Heart left ventricle (tissue), 16 donors: ENCODE data around the gene AGA. TPM values are rescaled to one million over a fixed set of nuclear protein-coding genes. Genes with fewer than 3 reads are reported as not detected.

Experiments used
- ATAC-seq, 4 donors: fragments of 200-7000 bp; cut with Tn5 transposase; one replicate each; pipeline ENCODE4 v1.9.1; 2020 to 2022; ENCODE audit warnings: moderate library complexity in 4 of 4, mild to moderate bottlenecking in 3 of 4, moderate number of reproducible peaks in 1 of 4
- DNase-seq, 5 donors: peaks; one replicate each; pipeline ENCODE4 v3.0.0-alpha.2; 2020
- H3K27ac ChIP-seq, 12 donors: fragments of 200-600 bp; sonication (generic) in 4 of 12; one replicate each; pipeline versions ENCODE4 v1.5.0 to v1.8.0; 2016 to 2022; ENCODE audit warnings: mild to moderate bottlenecking in 2 of 12
- H3K27me3 ChIP-seq, 9 donors: fragments of 200-600 bp; sonication (generic) in 2 of 9; one replicate each; pipeline versions ENCODE4 v1.5.1 to v1.8.0; 2016 to 2022; ENCODE audit warnings: mild to moderate bottlenecking in 3 of 9
- H3K36me3 ChIP-seq, 9 donors: fragments of 200-600 bp; sonication (generic) in 2 of 9; one replicate each; pipeline versions ENCODE4 v1.5.0 to v1.8.0; 2018 to 2022; ENCODE audit warnings: mild to moderate bottlenecking in 2 of 9
- H3K4me1 ChIP-seq, 12 donors: fragments of 200-600 bp; sonication (generic) in 4 of 12; one replicate each; pipeline versions ENCODE4 v1.5.0 to v1.8.0; 2016 to 2022; ENCODE audit warnings: mild to moderate bottlenecking in 3 of 12
- H3K4me3 ChIP-seq, 12 donors: fragments of 200-600 bp; sonication (generic) in 4 of 12; one replicate each; pipeline versions ENCODE4 v1.5.0 to v1.8.0; 2017 to 2022; ENCODE audit warnings: mild to moderate bottlenecking in 9 of 12, moderate library complexity in 4 of 12
- H3K9me3 ChIP-seq, 12 donors: fragments of 200-600 bp; sonication (generic) in 4 of 12; one replicate each; pipeline versions ENCODE4 v1.5.0 to v1.8.0; 2016 to 2022; ENCODE audit warnings: mild to moderate bottlenecking in 1 of 12
- POLR2A ChIP-seq, 2 donors: fragments of 450-650 bp; IDR thresholded peaks; one replicate each; pipeline ENCODE4 v1.6.1; 2017; ENCODE audit warnings: antibody characterized with exemption in 2 of 2, mild to moderate bottlenecking in 2 of 2, moderate library complexity in 2 of 2
- WGBS, 4 donors: extraction: QIAGEN DNeasy Blood & Tissue Kit in 2 of 4; methylation state at CpG; one replicate each; pipeline versions ENCODE4 v1.1.5 to v1.1.7; 2013 to 2018; 5-methylcytosine and 5-hydroxymethylcytosine counted together
- intact Hi-C, 10 donors: fragments of 100-400 bp; cut with DNase I; formaldehyde crosslinking; loops; one replicate each; pipeline versions ENCODE4 v1.11.1 to v1.14.2; 2022
- polyA plus RNA-seq, 2 donors: library from polyadenylated mRNA; stranded (reverse); fragments of 200-250 nt; gene quantifications; one replicate each; pipeline ENCODE4 v1.2.3, GENCODE V29; 2013
- total RNA-seq, 9 donors: library from RNA; depleted of rRNA in 2 of 9; stranded (reverse); fragments of >200 nt in 2 of 9; fragmentation: NEBNext Ultra II Directional in 3 of 9; extraction: Animal tissue kit (Norgen Biotek cat#: 25700) in 3 of 9; gene quantifications; one replicate each; pipeline versions ENCODE4 v1.1.0 to v1.2.4, GENCODE V29; 2016 to 2023
- TF ChIP-seq, protein P1 (sequence below), 12 donors: fragments of 200-600 bp; sonication (generic) in 4 of 12; IDR thresholded peaks; one replicate each; pipeline versions ENCODE4 v1.5.0 to v1.8.0; 2018 to 2022; ENCODE audit warnings: antibody characterized with exemption in 12 of 12, mild to moderate bottlenecking in 5 of 12
- donor health status: ischemic (EF 13 %, LVEDD 7.1; RV severe dilation, severe dysfunction).
- donor health status: healthy with polysubstance abuse.
- donor health status: DM: no; HTN: yes; CAD: no.
- donor health status: DM: no; HTN: no; CAD: no.
- donor health status: ischemic (EF 25% LVEDD 6.9; RV normal size, moderate dysfunction).
- donor health status: ischemic (EF 25% LVEDD 5.7; RV mildly dilated, moderate dysfunction).
- donor health status: healthy.
- donor health status: DM: yes; HTN: yes; CAD: no.
- donor health status: ischemic (EF 35%, LVEDD 5.7; RV mildly dilated, moderate dysfunction).
- donor health status: nonischemic (EF 11% LVEDD 7.7; RV severe dilation, severe dysfunction).
- donor health status: DM: yes; HTN: yes; CAD: no.
- donor health status: PGD.
- donor health status: ischemic (EF 29% LVEDD 5.4; RV normal size, mild dysfunction).
- donor health status: nonischemic (EF 23%, LVEDD 6.1; RV moderate dilation, normal function).

Gene AGA
- total and polyA plus RNA-seq, 11 donors, result 3.8 to 13.4 (median 8.0) TPM

DNA sequence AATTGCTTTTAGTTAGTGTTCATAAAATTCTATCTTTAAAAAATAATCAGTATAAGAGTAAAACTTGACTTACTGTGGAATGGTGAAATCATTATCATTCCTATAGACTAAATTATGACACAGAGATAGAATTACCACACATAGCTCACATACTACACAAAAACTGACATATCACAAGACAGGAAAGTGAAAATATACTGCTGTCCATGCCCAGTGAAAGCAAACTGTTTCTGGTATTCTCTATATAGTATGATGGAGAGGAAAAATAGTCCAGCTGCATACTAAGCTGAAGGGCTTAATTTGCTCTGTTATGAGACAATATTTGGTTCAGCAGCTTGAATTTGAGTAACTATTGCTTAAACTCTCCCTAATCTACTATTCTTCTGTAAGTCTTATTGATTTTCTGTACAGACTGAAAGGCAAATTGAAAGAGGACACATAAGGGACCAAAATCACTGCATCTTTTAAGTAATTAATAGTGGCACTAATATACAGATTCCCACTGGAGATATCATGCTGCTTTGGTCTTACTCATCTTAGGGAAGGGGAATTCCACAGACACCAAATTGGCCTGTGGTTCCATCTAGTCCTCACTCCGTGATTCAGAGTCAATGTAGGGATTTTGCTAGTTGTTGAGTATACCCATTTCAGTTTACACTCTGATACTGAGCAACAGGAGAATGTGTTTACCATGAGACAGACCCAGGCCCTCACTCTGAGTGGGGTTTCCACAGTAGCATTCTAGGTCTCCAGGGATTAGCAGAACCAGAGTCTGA is 47.4 kb upstream of the AGA start:
- H3K9me3 ChIP-seq, result no peaks in the 10 kb centered on the region
- no peak overlapping the region for H3K4me3 ChIP-seq
- H3K27me3 ChIP-seq, result no peaks in the 10 kb centered on the region
- 82 to 96% (median 92%) methylated on average over 1 of the region's 1 CpG for WGBS, 4 donors
- intact Hi-C loops, result no loop called here
- no peak for DNase-seq
- TF ChIP-seq POLR2A (IDR thresholded peaks at IDR 0.05), result no peak
- TF ChIP-seq, protein P1, sequence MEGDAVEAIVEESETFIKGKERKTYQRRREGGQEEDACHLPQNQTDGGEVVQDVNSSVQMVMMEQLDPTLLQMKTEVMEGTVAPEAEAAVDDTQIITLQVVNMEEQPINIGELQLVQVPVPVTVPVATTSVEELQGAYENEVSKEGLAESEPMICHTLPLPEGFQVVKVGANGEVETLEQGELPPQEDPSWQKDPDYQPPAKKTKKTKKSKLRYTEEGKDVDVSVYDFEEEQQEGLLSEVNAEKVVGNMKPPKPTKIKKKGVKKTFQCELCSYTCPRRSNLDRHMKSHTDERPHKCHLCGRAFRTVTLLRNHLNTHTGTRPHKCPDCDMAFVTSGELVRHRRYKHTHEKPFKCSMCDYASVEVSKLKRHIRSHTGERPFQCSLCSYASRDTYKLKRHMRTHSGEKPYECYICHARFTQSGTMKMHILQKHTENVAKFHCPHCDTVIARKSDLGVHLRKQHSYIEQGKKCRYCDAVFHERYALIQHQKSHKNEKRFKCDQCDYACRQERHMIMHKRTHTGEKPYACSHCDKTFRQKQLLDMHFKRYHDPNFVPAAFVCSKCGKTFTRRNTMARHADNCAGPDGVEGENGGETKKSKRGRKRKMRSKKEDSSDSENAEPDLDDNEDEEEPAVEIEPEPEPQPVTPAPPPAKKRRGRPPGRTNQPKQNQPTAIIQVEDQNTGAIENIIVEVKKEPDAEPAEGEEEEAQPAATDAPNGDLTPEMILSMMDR (IDR thresholded peaks at IDR 0.05), result no peak
- no peak overlapping the region for H3K27ac ChIP-seq
- H3K36me3 ChIP-seq, result no peaks in the 10 kb centered on the region
- H3K4me1 ChIP-seq, result no peaks in the 10 kb centered on the region
- ATAC-seq, result no peak

DNA sequence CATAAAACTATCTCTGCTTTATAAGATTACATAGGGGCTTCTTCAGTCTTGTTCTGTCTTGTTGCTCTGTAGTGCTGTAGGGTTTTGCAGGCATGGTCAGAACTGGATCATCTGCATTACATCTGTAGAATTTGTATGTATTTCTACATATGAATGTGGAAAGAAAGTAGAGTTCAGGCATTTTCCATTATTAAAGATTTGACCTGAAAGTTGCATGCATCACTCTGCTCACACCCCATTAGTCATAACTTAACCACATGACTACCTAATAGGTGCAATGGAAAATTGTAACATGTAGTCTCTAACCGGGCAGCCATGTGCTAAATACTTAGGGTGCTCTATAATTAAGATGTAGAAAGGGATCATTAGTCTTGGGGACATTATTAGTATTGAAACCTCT is 45.7 kb upstream of the AGA start:
- intact Hi-C loops, result no loop called here
- no peaks in the 10 kb centered on the region for H3K27me3 ChIP-seq
- WGBS, 4 donors, result 87 to 100% (median 94%) methylated on average over 1 of the region's 1 CpG
- H3K27ac ChIP-seq, result no peak overlapping the region
- DNase-seq (no peak), ATAC-seq (no peak)
- H3K4me1 ChIP-seq, result peaks cover 0 to 5% (median 0%) of the 10 kb centered on the region in 12 donors
- no peak for TF ChIP-seq POLR2A (IDR thresholded peaks at IDR 0.05)
- TF ChIP-seq, protein P1 (IDR thresholded peaks at IDR 0.05), result no peak
- no peaks in the 10 kb centered on the region for H3K36me3 ChIP-seq
- no peak overlapping the region for H3K4me3 ChIP-seq
- no peaks in the 10 kb centered on the region for H3K9me3 ChIP-seq

DNA sequence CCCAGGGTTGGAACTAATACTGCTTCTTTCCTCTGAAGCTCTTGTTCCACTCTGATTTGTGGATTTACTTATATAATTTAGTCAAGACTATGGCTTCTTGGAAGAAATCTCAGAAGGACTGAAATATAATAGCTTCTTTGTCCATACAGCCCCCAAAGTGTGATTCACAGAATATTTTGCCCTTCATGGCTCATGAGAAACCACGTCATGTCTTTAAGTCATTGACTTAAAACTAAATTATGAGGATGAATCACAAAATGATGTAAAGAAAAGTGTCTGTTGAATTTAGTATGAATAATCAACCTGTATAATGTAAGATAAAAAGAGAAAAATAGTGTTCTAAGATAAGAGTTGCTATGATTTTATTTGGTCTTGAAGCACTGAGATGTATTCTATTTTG is 43.3 kb upstream of the AGA start:
- DNase-seq (no peak), ATAC-seq (no peak)
- TF ChIP-seq, protein P1 (IDR thresholded peaks at IDR 0.05), result no peak
- no peak for TF ChIP-seq POLR2A (IDR thresholded peaks at IDR 0.05)
- intact Hi-C loops, result no loop called here
- Histone ChIP-seq H3K27me3 (no peaks in the 10 kb centered on the region), H3K4me3 (no peak overlapping the region), H3K9me3 (no peaks in the 10 kb centered on the region), H3K27ac (no peak overlapping the region), H3K36me3 (no peaks in the 10 kb centered on the region), H3K4me1 (peaks cover 0 to 5% (median 0%) of the 10 kb centered on the region in 12 donors)
- WGBS, 4 donors, result 88 to 97% (median 95%) methylated on average over 1 of the region's 1 CpG

- Histone ChIP-seq H3K36me3 (no peaks in the 10 kb centered on the region), H3K27me3 (no peaks in the 10 kb centered on the region), H3K9me3 (no peaks in the 10 kb centered on the region), H3K27ac (no peak overlapping the region), H3K4me1 (peaks cover 0 to 5% (median 0%) of the 10 kb centered on the region in 12 donors), H3K4me3 (no peak overlapping the region)
- no peak for TF ChIP-seq POLR2A (IDR thresholded peaks at IDR 0.05)
- TF ChIP-seq, protein P1 (IDR thresholded peaks at IDR 0.05), result no peak
- intact Hi-C loops, result no loop called here
- no peak for DNase-seq
- 87 to 93% (median 89%) methylated on average over 1 of the region's 1 CpG for WGBS, 4 donors
- ATAC-seq, result no peak
Observed at GRCh38 chr4:177484613-177485021, 42.4 kb upstream of the AGA start.
